ENCODE results near the gene PPM1E. TPM values are rescaled to one million over a fixed set of nuclear protein-coding genes. Genes with fewer than 3 reads are reported as not detected.

Gene PPM1E
- total and polyA plus RNA-seq, 2 of the 8 experiments (the other 6 are each of a cell fraction or from before 2014, with no cell fraction given): 5.0 to 10.4 TPM

GRCh38 chr17:58989629-58990028, 234.0 kb downstream of the PPM1E start:
- H3K9ac ChIP-seq (replicated peaks in 1 of 4; ENCODE audit: extremely low read depth in 1 of 4, low read depth in 3 of 4, low read length in 3 of 4): no peak overlapping the region
- no peak overlapping the region for H2BK15ac ChIP-seq (ENCODE audit: low read length)
- H3K23me2 ChIP-seq (ENCODE audit: low read depth, low read length): no peaks in the 10 kb centered on the region
- no peaks in the 10 kb centered on the region for H3K79me1 ChIP-seq (ENCODE audit: low read depth, low read length)
- no peak overlapping the region for H2BK5ac ChIP-seq (ENCODE audit: low read depth, low read length)
- H4K91ac ChIP-seq (replicated peaks; ENCODE audit: insufficient read length, low read length): no peak overlapping the region
- no peak overlapping the region for H4K8ac ChIP-seq (ENCODE audit: extremely low read depth, insufficient read depth, low read length)
- no peaks in the 10 kb centered on the region for H3K79me2 ChIP-seq (ENCODE audit: control insufficient read depth in 1 of 2, insufficient read depth in 2 of 2, low read length in 2 of 2)
- no peak overlapping the region for H3K14ac ChIP-seq (ENCODE audit: insufficient read length)
- H3K4ac ChIP-seq (replicated peaks; ENCODE audit: insufficient read length, low read depth, low read length): no peak overlapping the region
- FAIRE-seq (no peak), DNase-seq (ENCODE audit: low read depth in 1 of 2, low spot score in 2 of 2) (no peak)
- H3K27ac ChIP-seq (ENCODE audit: low read depth, low read length): no peak overlapping the region
- no peak overlapping the region for H2AK5ac ChIP-seq (ENCODE audit: low read depth, low read length)
- POLR2A ChIA-PET (ENCODE audit: partially characterized antibody): interaction anchor here (0.6 to 0.8 kb wide), 3 partner anchors 12 to 330 kb away, joined by 3 read pairs; no protein-coding TSS in a partner anchor
- no peaks in the 10 kb centered on the region for H3K9me3 ChIP-seq (ENCODE audit: insufficient read depth in 2 of 2, low read depth in 1 of 2, low read length in 1 of 2)
- H2AFZ ChIP-seq (ENCODE audit: low read length): no peak overlapping the region
- no peak overlapping the region for H4K5ac ChIP-seq (ENCODE audit: insufficient read length, low read depth, low read length)
- H3K36me3 ChIP-seq (ENCODE audit: control insufficient read depth in 2 of 4, insufficient read depth in 4 of 4, low read length in 3 of 4): no peaks in the 10 kb centered on the region
- H3K4me2 ChIP-seq (ENCODE audit: insufficient read depth in 1 of 2, low read depth in 2 of 2, low read length in 2 of 2): no peak overlapping the region
- no peak overlapping the region for H3K23ac ChIP-seq (ENCODE audit: insufficient read length)
- WGBS, 2 experiments (ENCODE audit: extremely low coverage in 1 of 2, insufficient coverage in 1 of 2, insufficient read length in 1 of 2, insufficient replicate concordance in 2 of 2, low coverage in 1 of 2, low lambda C conversion rate in 2 of 2, missing lambda C conversion rate in 1 of 2): 63% methylated on average over 2 of the region's 2 CpGs; no CpG with 5 or more reads in 1 of the 2 experiments
- H3K56ac ChIP-seq (replicated peaks; ENCODE audit: insufficient read length, low read depth, low read length): no peak overlapping the region
- H2BK120ac ChIP-seq (replicated peaks; ENCODE audit: low read depth, low read length): no peak overlapping the region
- H3K4me3 ChIP-seq (ENCODE audit: extremely low read depth in 1 of 4, insufficient read depth in 2 of 4, low read depth in 3 of 4, low read length in 4 of 4): no peak overlapping the region
- peaks cover 0 to 6% (median 2%) of the 10 kb centered on the region in 4 experiments; a peak in 2 of 7 replicates for H3K4me1 ChIP-seq (replicated peaks in 1 of 4; ENCODE audit: control insufficient read depth in 3 of 4, insufficient read depth in 4 of 4, low read length in 3 of 4)
- H3K18ac ChIP-seq (ENCODE audit: extremely low read depth, low read length): no peak overlapping the region
- no peaks in the 10 kb centered on the region for H3K27me3 ChIP-seq (replicated peaks in 1 of 4; ENCODE audit: control insufficient read depth in 3 of 4, extremely low read depth in 1 of 4, insufficient read depth in 3 of 4, low read length in 3 of 4)
- H4K20me1 ChIP-seq (replicated peaks in 1 of 2; ENCODE audit: control insufficient read depth in 1 of 2, insufficient read depth in 2 of 2, low read length in 2 of 2): no peaks in the 10 kb centered on the region
- no peak overlapping the region for H2BK20ac ChIP-seq (ENCODE audit: low read length)
- CTCF ChIA-PET (ENCODE audit: partially characterized antibody): interaction anchor here (0.9 to 1.5 kb wide), 3 partner anchors 19 to 278 kb away, joined by 3 to 5 read pairs (median 5); no protein-coding TSS in a partner anchor
- no peak overlapping the region for H2BK12ac ChIP-seq (ENCODE audit: low read depth, low read length)
- no peak for TF ChIP-seq EZH2 (IDR thresholded peaks at IDR 0.05; ENCODE audit: low read depth, low read length, severe bottlenecking)

Data from H1 (cell line).